IMR-90 (cell line): Measurements from ENCODE around the gene LIMCH1. TPM values are rescaled to one million over a fixed set of nuclear protein-coding genes. Genes with fewer than 3 reads are reported as not detected.
"Not testable (repeated sequence)": the region's sequence is repeated elsewhere in the genome, so short reads cannot be mapped to it uniquely, and the experiment has no call there.

Experiments
- ATAC-seq: fragments of 200-7000 bp; cut with Tn5 transposase; 2 replicates; pipeline ENCODE4 v1.9.1; 2020; ENCODE audit warnings: low read depth, mild to moderate bottlenecking, moderate library complexity
- BruUV-seq: library from RNA; stranded (reverse); fragments of 400-500 nt; replicated peaks from 2 replicates; lab custom pipeline; 2021; lab: Mats Ljungman, UMichigan
- CTCF ChIA-PET: fragments of 300-600 bp; formaldehyde crosslinking; extraction: SDS; loops from one replicate; lab custom pipeline; 2021; ENCODE audit warnings: antibody characterized with exemption; lab: Yijun Ruan, JAX
- POLR2A ChIA-PET: fragments of 300-600 bp; sonication (Branson Sonifier 250); formaldehyde crosslinking; loops from one replicate; lab custom pipeline; 2022; ENCODE audit warnings: antibody characterized with exemption; ENCODE audit not compliant: unreplicated experiment; lab: Charles Lee
- DNase-seq: peaks from one replicate; pipeline ENCODE4 v3.0.0; 2013
- H2AFZ ChIP-seq: replicated peaks from 2 replicates; pipeline ENCODE3; 2013; ENCODE audit warnings: low read length, mild to moderate bottlenecking; ENCODE audit not compliant: poor library complexity
- H2AK5ac ChIP-seq: 2 replicates; pipeline ENCODE4 v1.6.1; 2013; ENCODE audit warnings: low read depth, low read length, inconsistent platforms
- H2AK9ac ChIP-seq: replicated peaks from 2 replicates; pipeline ENCODE3; 2013; ENCODE audit warnings: mild to moderate bottlenecking, low read depth, low read length, moderate library complexity; ENCODE audit not compliant: poor library complexity
- H2BK120ac ChIP-seq: 2 replicates; pipeline ENCODE4 v1.6.1; 2013; ENCODE audit warnings: low read depth, low read length, inconsistent platforms
- H2BK15ac ChIP-seq: 3 replicates; pipeline ENCODE4 v1.6.1; 2013; ENCODE audit warnings: low read depth, low read length, inconsistent platforms
- H2BK20ac ChIP-seq: 2 replicates; pipeline ENCODE4 v1.6.1; 2013; ENCODE audit warnings: low read depth, mild to moderate bottlenecking, inconsistent platforms, low read length, moderate library complexity
- H2BK5ac ChIP-seq: 2 replicates; pipeline ENCODE4 v1.6.1; 2013; ENCODE audit warnings: mild to moderate bottlenecking, low read depth, low read length, inconsistent platforms; ENCODE audit not compliant: poor library complexity, severe bottlenecking
- H3K14ac ChIP-seq: replicated peaks from 2 replicates; pipeline ENCODE4 v1.6.1; 2013; ENCODE audit warnings: low read depth, low read length, inconsistent platforms
- H3K18ac ChIP-seq: 2 replicates; pipeline ENCODE4 v1.6.1; 2013; ENCODE audit warnings: low read depth, low read length, control low read depth
- H3K23ac ChIP-seq: 2 replicates; pipeline ENCODE4 v1.6.1; 2013; ENCODE audit warnings: low read depth, low read length, inconsistent platforms
- H3K27ac ChIP-seq: 2 replicates; pipeline ENCODE4 v1.5.1; 2013; ENCODE audit warnings: mild to moderate bottlenecking, control low read depth, low read length; ENCODE audit not compliant: insufficient read depth
- H3K27me3 ChIP-seq: 2 replicates; pipeline ENCODE4 v1.6.1; 2013; ENCODE audit warnings: low read length; ENCODE audit not compliant: control insufficient read depth, insufficient read depth
- H3K36me3 ChIP-seq: 2 replicates; pipeline ENCODE4 v1.6.1; 2013; ENCODE audit warnings: low read length, mixed read lengths; ENCODE audit not compliant: control insufficient read depth, insufficient read depth
- H3K4ac ChIP-seq: 2 replicates; pipeline ENCODE4 v1.6.1; 2013; ENCODE audit warnings: low read depth, low read length, inconsistent platforms
- H3K4me1 ChIP-seq: 2 replicates; pipeline ENCODE4 v1.6.1; 2013; ENCODE audit warnings: low read length, mixed read lengths; ENCODE audit not compliant: control insufficient read depth, insufficient read depth
- H3K4me2 ChIP-seq: 2 replicates; pipeline ENCODE4 v1.6.1; 2013; ENCODE audit warnings: low read depth, mild to moderate bottlenecking, control low read depth, low read length, moderate library complexity
- H3K4me3 ChIP-seq: 2 replicates; pipeline ENCODE4 v1.5.1; 2013; ENCODE audit warnings: low read depth, mild to moderate bottlenecking, control low read depth, low read length, moderate library complexity; ENCODE audit not compliant: insufficient read depth
- H3K56ac ChIP-seq: 2 replicates; pipeline ENCODE4 v1.6.1; 2013; ENCODE audit warnings: low read length, inconsistent platforms; ENCODE audit not compliant: insufficient read depth; ENCODE audit errors: extremely low read depth
- H3K79me1 ChIP-seq, 2 experiments: 2 replicates each; pipeline ENCODE4 v1.6.1; 2013; ENCODE audit warnings: low read length in 2 of 2, inconsistent platforms in 1 of 2, low read depth in 1 of 2
- H3K9ac ChIP-seq: 2 replicates; pipeline ENCODE4 v1.6.1; 2013; ENCODE audit warnings: low read depth, low read length, control low read depth
- H3K9me1 ChIP-seq: 2 replicates; pipeline ENCODE4 v1.6.1; 2013; ENCODE audit warnings: low read length, inconsistent platforms; ENCODE audit not compliant: insufficient read depth
- H3K9me3 ChIP-seq: 2 replicates; pipeline ENCODE4 v1.6.1; 2013; ENCODE audit warnings: low read length; ENCODE audit not compliant: control insufficient read depth, insufficient read depth
- H4K20me1 ChIP-seq: 2 replicates; pipeline ENCODE4 v1.6.1; 2013; ENCODE audit warnings: low read length, inconsistent platforms; ENCODE audit not compliant: insufficient read depth
- H4K5ac ChIP-seq: 2 replicates; pipeline ENCODE4 v1.6.1; 2013; ENCODE audit warnings: mild to moderate bottlenecking, low read depth, low read length, control low read depth
- H4K8ac ChIP-seq, 2 experiments: 2 replicates each; pipeline ENCODE4 v1.6.1; 2013; ENCODE audit warnings: low read depth in 2 of 2, low read length in 2 of 2, control low read depth in 1 of 2, inconsistent platforms in 1 of 2
- H4K91ac ChIP-seq: 2 replicates; pipeline ENCODE4 v1.6.1; 2013; ENCODE audit warnings: low read depth, low read length, inconsistent platforms; ENCODE audit not compliant: insufficient read depth
- MAZ ChIP-seq: IDR thresholded peaks from 2 replicates; pipeline ENCODE4 v1.6.1; 2012; ENCODE audit warnings: low read depth, mild to moderate bottlenecking, low read length, improper control_type of control experiment, moderate library complexity, borderline replicate concordance
- WGBS, 2 experiments: methylation state at CpG; one replicate each; pipeline versions ENCODE4 v1.1.5 to v1.1.7; 2013; ENCODE audit warnings: missing lambda C conversion rate in 2 of 2; ENCODE audit not compliant: insufficient read length in 1 of 2; ENCODE audit errors: extremely low coverage in 2 of 2; 5-methylcytosine and 5-hydroxymethylcytosine counted together
- dilution Hi-C: fragments of 300-500 bp; cut with HindIII; formaldehyde crosslinking; loops from one replicate; pipeline ENCODE4 v1.14.3; 2018; ENCODE audit warnings: low sequenced_read_pairs; ENCODE audit not compliant: unreplicated experiment
- in situ Hi-C: fragments of 300-500 bp; cut with MboI; formaldehyde crosslinking; loops from 3 replicates; pipeline ENCODE4 v1.14.3; 2019; ENCODE audit warnings: low sequenced_read_pairs, inconsistent platforms, mixed read lengths
- intact Hi-C: fragments of 100-400 bp; cut with micrococcal nuclease; formaldehyde crosslinking; loops from 2 replicates; pipeline ENCODE4 v1.10.0; 2022
- polyA plus RNA-seq, 3 experiments: library from polyadenylated mRNA; depleted of rRNA; stranded (reverse); fragments of >200 nt; gene quantifications; 2 replicates each; pipeline ENCODE4 v1.2.3, GENCODE V29; 2012; ENCODE audit warnings: low replicate concordance in 1 of 3
- total RNA-seq: library from RNA; depleted of rRNA; stranded (reverse); fragments of >200 nt; gene quantifications from 2 replicates; pipeline ENCODE4 v1.2.3, GENCODE V29; 2012
- TF ChIP-seq, protein P1 (sequence below): fragments of 150-350 bp; IDR thresholded peaks from 2 replicates; pipeline ENCODE4 v1.6.1; 2017; ENCODE audit warnings: mild to moderate bottlenecking, antibody characterized with exemption, low read length, low read depth

The LIMCH1 gene
- total and polyA plus RNA-seq, 2 of the 4 experiments (the other 2 are of a cell fraction): 0.89 to 2.9 TPM

DNA sequence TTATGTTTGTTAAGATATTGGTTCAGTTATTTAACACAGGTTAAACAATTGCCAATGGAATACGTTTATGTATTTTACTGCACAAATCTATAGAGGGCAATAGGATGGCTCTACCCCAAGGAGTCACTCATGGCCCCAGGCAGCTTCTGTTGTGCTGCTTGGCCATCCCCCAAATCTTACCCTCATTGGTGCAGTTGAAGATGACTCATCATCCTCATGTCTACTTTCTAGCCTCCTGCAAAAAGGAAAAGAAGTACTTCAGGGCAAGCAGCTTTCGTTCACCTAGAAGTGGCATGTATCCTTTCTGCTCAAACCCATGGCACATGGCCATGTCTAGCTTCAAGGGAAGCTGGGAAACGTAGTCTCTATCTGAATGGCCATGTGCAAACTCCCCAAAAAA, 196.4 kb downstream of the LIMCH1 start:
- in situ Hi-C loops (no loop called here), dilution Hi-C loops (no loop called here), intact Hi-C loops (no loop called here)
- H4K20me1 ChIP-seq: no peaks in the 10 kb centered on the region
- no peak overlapping the region for H3K27ac ChIP-seq
- H3K9me1 ChIP-seq: no peaks in the 10 kb centered on the region
- H3K36me3 ChIP-seq: no peaks in the 10 kb centered on the region
- no peak overlapping the region for H2BK15ac ChIP-seq
- no CpG with 5 or more reads among the region's 3 CpGs for WGBS, 2 experiments
- H4K91ac ChIP-seq: no peak overlapping the region
- no peak overlapping the region for H2BK20ac ChIP-seq
- H3K56ac ChIP-seq: no peak overlapping the region
- no peak overlapping the region for H2BK5ac ChIP-seq
- no peaks in the 10 kb centered on the region for H3K79me1 ChIP-seq
- H3K18ac ChIP-seq: no peak overlapping the region
- H3K9me3 ChIP-seq: no peaks in the 10 kb centered on the region
- H3K4me3 ChIP-seq: no peak overlapping the region
- H2AK9ac ChIP-seq: no peak overlapping the region
- H3K4ac ChIP-seq: no peak overlapping the region
- H2AFZ ChIP-seq: no peak overlapping the region
- CTCF ChIA-PET: no interaction called here
- no peak overlapping the region for H4K5ac ChIP-seq
- H4K8ac ChIP-seq: no peak overlapping the region
- no peak for TF ChIP-seq MAZ
- TF ChIP-seq, protein P1, sequence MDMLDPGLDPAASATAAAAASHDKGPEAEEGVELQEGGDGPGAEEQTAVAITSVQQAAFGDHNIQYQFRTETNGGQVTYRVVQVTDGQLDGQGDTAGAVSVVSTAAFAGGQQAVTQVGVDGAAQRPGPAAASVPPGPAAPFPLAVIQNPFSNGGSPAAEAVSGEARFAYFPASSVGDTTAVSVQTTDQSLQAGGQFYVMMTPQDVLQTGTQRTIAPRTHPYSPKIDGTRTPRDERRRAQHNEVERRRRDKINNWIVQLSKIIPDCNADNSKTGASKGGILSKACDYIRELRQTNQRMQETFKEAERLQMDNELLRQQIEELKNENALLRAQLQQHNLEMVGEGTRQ: no peak
- peaks cover 2% of the 10 kb centered on the region; the same call in 1 of the 2 replicates for H3K4me1 ChIP-seq
- no peak for ATAC-seq
- POLR2A ChIA-PET: no interaction called here
- H3K27me3 ChIP-seq: peaks cover 5% of the 10 kb centered on the region
- H2BK120ac ChIP-seq: no peak overlapping the region
- no peak overlapping the region for H3K4me2 ChIP-seq
- H3K23ac ChIP-seq: no peak overlapping the region
- H3K9ac ChIP-seq: no peak overlapping the region
- peak; percentile 21 for DNase-seq
- no peak overlapping the region for H2AK5ac ChIP-seq
- BruUV-seq: no TSS peak
- H3K14ac ChIP-seq: no peak overlapping the region

DNA sequence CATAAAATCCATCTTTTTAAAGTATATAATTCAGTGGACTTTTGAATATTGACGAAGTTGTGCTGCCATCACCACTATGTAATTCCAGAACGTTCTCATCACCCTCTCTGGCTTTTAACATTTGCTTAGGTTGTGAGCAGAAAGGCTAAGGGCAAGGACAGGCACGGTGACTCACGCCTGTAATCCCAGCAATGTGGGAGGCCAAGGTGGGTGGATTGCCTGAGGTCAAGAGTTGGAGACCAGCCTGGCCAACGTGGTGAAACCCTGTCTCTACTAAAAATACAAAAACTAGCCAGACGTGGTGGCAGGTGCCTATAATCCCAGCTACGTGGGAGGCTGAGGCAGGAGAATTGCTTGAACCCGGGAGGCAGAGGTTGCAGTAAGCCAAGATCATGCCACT, 199.5 kb downstream of the LIMCH1 start:
- H3K36me3 ChIP-seq, H3K4me3 ChIP-seq, H3K14ac ChIP-seq, H3K23ac ChIP-seq, H4K20me1 ChIP-seq, in situ Hi-C loops, H2BK120ac ChIP-seq, POLR2A ChIA-PET, H2AK5ac ChIP-seq, H3K27ac ChIP-seq, H3K4ac ChIP-seq, DNase-seq, H2AFZ ChIP-seq, H2BK5ac ChIP-seq, intact Hi-C loops, ATAC-seq, dilution Hi-C loops, H3K4me1 ChIP-seq, H3K56ac ChIP-seq, H3K18ac ChIP-seq, H3K9me1 ChIP-seq, BruUV-seq, H3K9me3 ChIP-seq, CTCF ChIA-PET, H3K4me2 ChIP-seq, H2BK20ac ChIP-seq, H4K91ac ChIP-seq, H3K79me1 ChIP-seq, H2AK9ac ChIP-seq, H2BK15ac ChIP-seq, H4K8ac ChIP-seq, H4K5ac ChIP-seq, H3K9ac ChIP-seq: not testable (repeated sequence)
- peaks cover 25% of the 10 kb centered on the region for H3K27me3 ChIP-seq
- WGBS, 2 experiments: no CpG with 5 or more reads among the region's 8 CpGs
